ENCODE data around the gene MYH11.

Gene MYH11

GRCh38 chr16:15879255-15879811, 22.5 kb upstream of the MYH11 start:
- TF ChIP-seq FOXM1 (IDR thresholded peaks at IDR 0.05; ENCODE audit: borderline replicate concordance, low read depth), result no peak
- TF ChIP-seq EP300 (IDR thresholded peaks at IDR 0.05; ENCODE audit: borderline replicate concordance), result peak; percentile 19; the same call in 1 of the 2 replicates

- TF ChIP-seq, protein P1, sequence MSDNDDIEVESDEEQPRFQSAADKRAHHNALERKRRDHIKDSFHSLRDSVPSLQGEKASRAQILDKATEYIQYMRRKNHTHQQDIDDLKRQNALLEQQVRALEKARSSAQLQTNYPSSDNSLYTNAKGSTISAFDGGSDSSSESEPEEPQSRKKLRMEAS (IDR thresholded peaks at IDR 0.05), result no peak
- no peak for TF ChIP-seq CEBPB (IDR thresholded peaks at IDR 0.05)
- no peak for TF ChIP-seq TEAD4 (IDR thresholded peaks at IDR 0.05)
- no peak for TF ChIP-seq YY1 (IDR thresholded peaks at IDR 0.05; ENCODE audit: low read depth)
- TF ChIP-seq NFIC (IDR thresholded peaks at IDR 0.05), result no peak
- TF ChIP-seq, protein P2, sequence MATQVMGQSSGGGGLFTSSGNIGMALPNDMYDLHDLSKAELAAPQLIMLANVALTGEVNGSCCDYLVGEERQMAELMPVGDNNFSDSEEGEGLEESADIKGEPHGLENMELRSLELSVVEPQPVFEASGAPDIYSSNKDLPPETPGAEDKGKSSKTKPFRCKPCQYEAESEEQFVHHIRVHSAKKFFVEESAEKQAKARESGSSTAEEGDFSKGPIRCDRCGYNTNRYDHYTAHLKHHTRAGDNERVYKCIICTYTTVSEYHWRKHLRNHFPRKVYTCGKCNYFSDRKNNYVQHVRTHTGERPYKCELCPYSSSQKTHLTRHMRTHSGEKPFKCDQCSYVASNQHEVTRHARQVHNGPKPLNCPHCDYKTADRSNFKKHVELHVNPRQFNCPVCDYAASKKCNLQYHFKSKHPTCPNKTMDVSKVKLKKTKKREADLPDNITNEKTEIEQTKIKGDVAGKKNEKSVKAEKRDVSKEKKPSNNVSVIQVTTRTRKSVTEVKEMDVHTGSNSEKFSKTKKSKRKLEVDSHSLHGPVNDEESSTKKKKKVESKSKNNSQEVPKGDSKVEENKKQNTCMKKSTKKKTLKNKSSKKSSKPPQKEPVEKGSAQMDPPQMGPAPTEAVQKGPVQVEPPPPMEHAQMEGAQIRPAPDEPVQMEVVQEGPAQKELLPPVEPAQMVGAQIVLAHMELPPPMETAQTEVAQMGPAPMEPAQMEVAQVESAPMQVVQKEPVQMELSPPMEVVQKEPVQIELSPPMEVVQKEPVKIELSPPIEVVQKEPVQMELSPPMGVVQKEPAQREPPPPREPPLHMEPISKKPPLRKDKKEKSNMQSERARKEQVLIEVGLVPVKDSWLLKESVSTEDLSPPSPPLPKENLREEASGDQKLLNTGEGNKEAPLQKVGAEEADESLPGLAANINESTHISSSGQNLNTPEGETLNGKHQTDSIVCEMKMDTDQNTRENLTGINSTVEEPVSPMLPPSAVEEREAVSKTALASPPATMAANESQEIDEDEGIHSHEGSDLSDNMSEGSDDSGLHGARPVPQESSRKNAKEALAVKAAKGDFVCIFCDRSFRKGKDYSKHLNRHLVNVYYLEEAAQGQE (IDR thresholded peaks at IDR 0.05; ENCODE audit: low read depth), result no peak
- TF ChIP-seq CREB1 (IDR thresholded peaks at IDR 0.05; ENCODE audit: low read depth), result no peak
- no peak for TF ChIP-seq ZBTB7A (IDR thresholded peaks at IDR 0.05; ENCODE audit: low read depth)
- no peak for TF ChIP-seq EGR1 (IDR thresholded peaks at IDR 0.05)
- no peak for TF ChIP-seq TCF12 (IDR thresholded peaks at IDR 0.05; ENCODE audit: low read depth)
- no peak for TF ChIP-seq EP300 (IDR thresholded peaks at IDR 0.05; ENCODE audit: borderline replicate concordance)
- no peak for TF ChIP-seq FOXM1 (IDR thresholded peaks at IDR 0.05; ENCODE audit: borderline replicate concordance, low read depth)
- TF ChIP-seq USF1 (IDR thresholded peaks at IDR 0.05), result no peak
These were observed 19.7 kb upstream of the MYH11 start for GRCh38 chr16:15876503-15876902.

- TF ChIP-seq RAD21 (IDR thresholded peaks at IDR 0.05; ENCODE audit: low read depth) (peak; percentile 80), TAF1 (IDR thresholded peaks at IDR 0.05; ENCODE audit: low read depth) (no peak), CEBPB (IDR thresholded peaks at IDR 0.05) (no peak), CREB1 (IDR thresholded peaks at IDR 0.05; ENCODE audit: low read depth) (no peak), NFIC (IDR thresholded peaks at IDR 0.05) (no peak), EP300 (IDR thresholded peaks at IDR 0.05; ENCODE audit: borderline replicate concordance) (no peak), FOXM1 (IDR thresholded peaks at IDR 0.05; ENCODE audit: borderline replicate concordance, low read depth) (no peak)
These were observed 18.0 kb upstream of the MYH11 start for GRCh38 chr16:15874745-15875314.

DNA sequence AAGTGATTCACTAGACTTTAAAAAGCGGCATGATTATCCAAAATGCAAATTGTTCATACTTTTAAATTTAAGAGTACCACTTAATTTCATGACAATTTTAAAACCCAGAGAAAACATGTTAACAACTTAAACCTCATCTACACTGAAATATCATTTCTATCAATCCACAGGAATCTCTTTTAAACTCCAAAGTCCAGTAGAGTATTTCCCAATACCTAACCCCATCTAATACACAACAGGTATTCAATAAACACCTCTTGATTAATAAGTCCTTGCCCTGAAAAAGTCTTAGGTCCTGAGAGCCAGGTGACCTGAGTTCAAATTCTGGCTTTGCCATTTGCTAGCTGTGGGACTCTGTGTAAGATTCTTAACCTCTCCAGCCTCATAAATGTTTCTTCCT, 16.9 kb upstream of the MYH11 start:
- TF ChIP-seq ZBTB7A (IDR thresholded peaks at IDR 0.05; ENCODE audit: low read depth) (no peak), EGR1 (IDR thresholded peaks at IDR 0.05) (no peak), TEAD4 (IDR thresholded peaks at IDR 0.05) (no peak), CREB1 (IDR thresholded peaks at IDR 0.05; ENCODE audit: low read depth) (no peak), TCF12 (IDR thresholded peaks at IDR 0.05; ENCODE audit: low read depth) (no peak), TAF1 (IDR thresholded peaks at IDR 0.05; ENCODE audit: low read depth) (no peak), CEBPB (IDR thresholded peaks at IDR 0.05) (no peak), YY1 (IDR thresholded peaks at IDR 0.05; ENCODE audit: low read depth) (no peak), FOXM1 (IDR thresholded peaks at IDR 0.05; ENCODE audit: borderline replicate concordance, low read depth) (no peak), RAD21 (IDR thresholded peaks at IDR 0.05; ENCODE audit: low read depth) (no peak), NFIC (IDR thresholded peaks at IDR 0.05) (no peak), USF1 (IDR thresholded peaks at IDR 0.05) (no peak), EP300 (IDR thresholded peaks at IDR 0.05; ENCODE audit: borderline replicate concordance) (no peak)
- TF ChIP-seq, protein P2 (IDR thresholded peaks at IDR 0.05; ENCODE audit: low read depth), result no peak
- TF ChIP-seq, protein P1 (IDR thresholded peaks at IDR 0.05), result no peak

DNA sequence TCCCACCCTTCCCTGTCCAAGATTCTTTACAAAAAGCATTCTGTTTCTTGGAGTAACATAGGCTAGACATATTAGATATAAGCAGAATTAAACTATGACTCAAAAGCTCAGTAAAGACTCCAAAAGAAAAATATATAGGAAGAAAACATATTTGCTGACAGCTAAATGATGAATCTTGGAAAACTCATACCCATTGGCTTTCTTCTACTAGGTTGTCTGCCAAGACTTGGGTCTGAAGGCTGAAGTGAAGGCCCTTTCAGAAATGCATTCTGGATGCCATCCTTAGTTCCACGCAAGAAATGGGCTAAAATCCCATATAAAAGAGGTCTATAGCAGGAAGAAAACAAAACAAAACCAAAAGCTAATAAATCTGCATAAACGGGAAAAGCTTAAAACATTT, 16.5 kb upstream of the MYH11 start:
- TF ChIP-seq CREB1 (IDR thresholded peaks at IDR 0.05; ENCODE audit: low read depth), result no peak
- no peak for TF ChIP-seq EGR1 (IDR thresholded peaks at IDR 0.05)
- TF ChIP-seq, protein P1 (IDR thresholded peaks at IDR 0.05), result no peak
- no peak for TF ChIP-seq TCF12 (IDR thresholded peaks at IDR 0.05; ENCODE audit: low read depth)
- TF ChIP-seq USF1 (IDR thresholded peaks at IDR 0.05), result no peak
- TF ChIP-seq NFIC (IDR thresholded peaks at IDR 0.05), result no peak

Data from Ishikawa (cell line).